Measurements from ENCODE around the gene ARHGEF2.

Gene ARHGEF2

DNA sequence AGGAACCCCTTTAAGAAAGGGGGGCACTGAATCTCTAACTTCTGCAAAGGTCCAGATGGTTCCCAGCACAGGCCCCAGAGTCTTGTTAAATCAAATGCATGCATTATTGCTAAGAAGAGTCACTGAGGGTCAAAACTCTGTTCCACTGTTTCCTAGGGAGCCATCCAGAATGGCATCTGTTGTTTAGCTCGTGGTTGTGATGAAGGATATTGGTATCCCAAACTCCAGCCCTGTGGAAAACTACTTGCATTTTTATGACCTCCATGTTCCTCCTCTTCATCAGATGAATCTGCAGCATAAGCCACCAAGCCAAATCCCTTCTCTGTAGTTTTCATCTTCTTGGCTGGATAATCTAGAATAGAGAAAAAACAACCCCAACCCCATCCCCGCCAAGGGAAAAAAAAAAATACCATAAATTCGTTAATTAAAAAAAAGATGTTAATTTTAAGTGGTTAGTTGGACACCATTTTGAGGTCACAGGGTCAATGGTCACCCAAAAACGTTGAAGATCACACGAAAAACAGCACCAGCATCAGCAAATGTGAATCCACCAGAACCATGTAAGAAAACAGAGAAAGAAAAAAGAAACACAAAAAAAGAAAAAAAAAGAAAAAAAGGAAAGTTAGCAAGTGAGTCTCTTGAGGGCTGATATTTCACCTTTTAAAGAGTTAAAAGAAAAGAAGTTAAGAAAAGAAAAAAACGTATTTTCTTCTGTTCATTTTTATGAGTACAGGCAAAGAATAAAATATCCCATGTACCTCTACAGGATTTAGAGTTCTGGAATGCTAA is 64.2 kb downstream of the ARHGEF2 start:
- in situ Hi-C loops (cut with HindIII; ENCODE audit: low sequenced_read_pairs), result no loop called here

DNA sequence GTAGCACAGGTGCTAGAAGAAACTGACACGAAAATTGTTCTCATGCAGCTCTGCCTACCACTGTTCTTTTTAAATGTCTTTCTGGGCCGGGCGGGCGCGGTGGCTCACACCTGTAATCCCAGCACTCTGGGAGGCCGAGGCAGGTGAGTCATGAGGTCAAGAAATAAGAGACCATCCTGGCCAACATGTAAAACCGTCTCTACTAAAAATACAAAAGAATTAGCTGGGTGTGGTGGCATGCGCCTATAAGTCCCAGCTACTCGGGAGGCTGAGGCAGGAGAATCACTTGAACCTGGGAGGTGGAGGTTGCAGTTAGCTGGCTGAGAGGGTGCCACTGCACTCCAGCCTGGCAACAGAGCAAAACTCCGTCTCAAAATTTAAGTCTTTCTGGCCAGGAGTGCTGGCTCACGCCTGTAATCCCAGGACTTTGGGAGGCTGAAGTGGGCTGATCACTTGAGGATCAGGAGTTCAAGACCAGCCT is 66.3 kb downstream of the ARHGEF2 start:
- in situ Hi-C loops (cut with HindIII; ENCODE audit: low sequenced_read_pairs), result no loop called here

DNA sequence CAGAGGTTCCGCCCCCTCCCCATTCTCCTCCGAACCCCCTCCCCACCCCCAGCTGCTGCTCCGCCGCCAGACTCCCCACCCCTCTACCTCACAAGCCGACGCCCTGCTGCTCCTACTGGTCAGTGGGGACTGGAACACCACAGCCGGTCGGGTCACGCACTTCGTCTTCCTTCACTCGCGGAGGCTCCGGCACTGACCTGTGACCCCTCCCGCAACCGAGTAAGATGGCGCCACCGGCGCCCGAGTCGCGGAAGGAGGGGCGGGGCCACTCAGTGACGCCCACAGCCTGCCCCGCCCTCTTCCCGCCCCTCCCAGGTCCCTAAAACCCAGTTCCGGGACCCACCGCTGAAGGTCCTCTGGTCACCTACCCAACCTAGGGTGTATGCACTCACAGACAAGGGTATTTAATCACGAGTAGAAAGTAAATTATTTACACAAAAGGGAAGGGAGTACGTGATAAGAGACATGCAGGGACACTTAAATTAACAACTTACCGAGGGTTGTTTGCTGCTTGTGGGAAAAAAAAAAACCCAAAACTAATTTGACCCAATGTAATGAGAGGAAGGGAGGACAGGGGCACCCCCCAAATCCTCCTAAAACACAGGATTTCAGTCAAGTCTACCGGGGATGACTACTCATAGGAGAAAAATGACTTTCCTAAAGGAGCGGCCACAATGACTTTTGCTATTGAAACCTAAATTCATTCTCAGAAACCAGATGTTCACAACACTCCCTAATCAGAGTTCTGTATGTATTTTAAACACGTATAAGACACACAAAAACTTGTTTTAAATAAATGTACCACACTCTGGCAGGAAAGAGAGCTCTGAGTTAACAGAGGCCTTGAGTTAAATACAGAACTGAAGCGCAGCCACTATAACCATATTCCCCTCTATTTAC is 66.9 kb downstream of the ARHGEF2 start, which contains the start of gene RIT1:
RIT1 (minus strand) TSS at position 194 of the 900 bp plus-strand sequence. CDS start 588 bp downstream, outside the sequence.
- in situ Hi-C loops (cut with HindIII; ENCODE audit: low sequenced_read_pairs), result no loop called here

DNA sequence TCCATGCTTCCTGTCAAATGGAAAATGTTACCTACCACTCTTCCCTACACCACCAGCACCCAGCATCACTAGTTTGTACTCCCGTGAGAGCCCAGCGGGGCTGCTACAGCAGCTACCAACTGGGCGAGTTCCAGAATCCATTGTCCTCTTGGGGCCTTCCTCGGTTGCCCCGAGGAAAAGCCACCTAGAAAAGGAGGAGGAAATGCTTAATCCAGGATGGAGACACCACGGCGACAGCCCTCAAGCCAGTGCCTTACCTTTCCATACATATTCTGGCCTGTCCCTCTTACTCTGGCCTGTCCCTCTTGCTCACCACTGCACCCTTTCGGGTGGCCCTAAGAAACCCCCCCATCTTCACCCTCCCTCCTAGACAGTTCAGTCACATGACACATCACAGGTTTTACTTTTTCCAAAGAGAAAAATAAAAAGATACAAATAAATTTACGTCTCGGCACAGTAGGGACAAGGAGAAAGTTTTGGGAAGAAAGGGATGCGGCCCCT is 67.7 kb downstream of the ARHGEF2 start:
- in situ Hi-C loops (cut with HindIII; ENCODE audit: low sequenced_read_pairs), result no loop called here

DNA sequence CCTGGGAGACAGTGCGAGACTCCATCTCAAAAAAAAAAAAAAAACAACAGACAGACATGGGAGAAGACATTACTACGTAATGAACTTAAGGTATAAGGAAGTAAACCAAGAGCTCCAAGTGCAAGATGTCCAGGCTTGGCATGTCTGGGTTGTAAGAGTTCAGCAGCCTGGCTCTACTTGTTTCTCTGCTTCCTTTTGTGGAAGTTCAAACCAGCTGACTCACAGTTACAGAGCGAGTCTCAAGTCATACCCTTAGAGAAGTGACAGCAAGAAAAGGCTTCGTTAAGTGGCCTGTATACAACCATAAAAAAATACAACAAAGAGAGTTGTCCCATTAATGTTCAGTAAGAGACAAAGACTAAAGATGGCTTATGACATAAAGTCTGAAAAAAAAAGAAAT is 68.5 kb downstream of the ARHGEF2 start:
- in situ Hi-C loops (cut with HindIII; ENCODE audit: low sequenced_read_pairs), result no loop called here

DNA sequence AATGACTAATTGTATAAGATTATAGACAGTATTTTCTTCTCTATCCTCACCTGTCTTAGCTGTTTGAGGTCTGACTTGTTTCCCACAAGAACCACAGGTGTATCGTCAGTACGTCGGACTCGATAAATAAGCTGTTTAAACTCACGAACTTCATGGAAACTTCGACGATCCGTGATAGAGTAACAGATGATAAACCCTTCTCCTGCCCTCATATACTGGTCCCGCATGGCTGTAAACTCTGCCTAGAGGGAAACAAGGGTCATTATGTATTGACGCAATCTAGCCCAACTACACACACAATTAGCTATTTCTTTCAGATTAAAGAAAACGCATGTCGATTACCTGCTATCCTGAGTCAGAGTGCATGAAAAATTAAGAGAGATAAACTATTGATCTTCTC is 74.1 kb downstream of the ARHGEF2 start:
- in situ Hi-C loops (cut with HindIII; ENCODE audit: low sequenced_read_pairs), result no loop called here

DNA sequence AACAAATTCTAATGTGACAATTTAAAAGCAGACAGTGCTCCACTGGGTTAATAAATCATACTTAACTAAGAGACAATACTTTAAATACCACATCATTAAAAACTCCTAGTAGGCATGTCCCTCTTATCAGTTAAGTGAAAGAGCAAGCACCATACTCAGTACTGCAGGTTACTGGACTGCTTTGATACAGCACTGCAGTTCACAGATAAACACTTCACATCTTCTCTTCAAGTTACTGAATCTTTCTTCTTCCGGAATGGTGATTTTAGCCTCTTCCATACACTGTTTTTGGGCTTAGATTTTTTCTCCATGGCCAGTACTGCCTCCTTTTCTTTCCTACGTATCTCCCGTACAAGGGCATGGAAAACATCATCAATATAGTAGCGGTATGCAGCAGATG is 78.2 kb downstream of the ARHGEF2 start:
- in situ Hi-C loops (cut with HindIII; ENCODE audit: low sequenced_read_pairs), result no loop called here

DNA sequence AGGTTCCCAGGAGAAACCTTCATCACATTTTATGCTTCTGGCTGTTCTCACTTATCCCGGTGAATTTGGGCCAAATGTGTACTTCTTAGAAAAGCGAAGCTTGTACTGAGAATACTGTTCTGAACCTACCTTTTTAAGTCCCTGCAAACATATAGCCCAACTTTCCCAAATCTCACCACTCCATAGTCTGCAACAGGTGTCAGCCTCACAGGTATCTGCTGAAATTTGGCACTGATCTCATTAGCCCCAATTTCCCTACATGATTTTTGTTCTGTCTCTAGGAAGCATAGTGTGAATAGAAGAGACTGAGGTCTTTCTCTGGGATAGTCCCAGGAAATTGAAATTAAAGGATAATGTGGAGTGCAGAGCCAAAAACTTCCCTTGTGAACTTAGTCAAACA is 78.7 kb downstream of the ARHGEF2 start:
- in situ Hi-C loops (cut with HindIII; ENCODE audit: low sequenced_read_pairs), result no loop called here

DNA sequence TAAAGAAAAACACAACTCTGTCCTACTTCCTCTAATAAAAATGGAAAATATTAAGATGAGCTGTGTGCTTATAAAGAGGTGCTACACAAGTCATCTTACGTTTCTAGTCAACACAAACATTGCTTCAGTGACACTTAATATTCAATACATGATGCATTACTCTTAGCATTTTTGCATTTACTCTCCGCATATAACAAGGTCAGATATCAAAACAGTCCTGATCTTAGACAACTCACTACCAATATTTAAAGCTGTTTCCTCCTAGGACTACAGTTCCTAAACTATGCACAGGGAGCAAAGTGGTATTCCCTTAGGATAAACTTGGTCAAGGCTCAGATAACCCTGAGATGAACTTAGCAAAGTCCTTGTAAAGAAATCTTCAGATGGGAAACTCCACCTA is 79.5 kb downstream of the ARHGEF2 start:
- in situ Hi-C loops (cut with HindIII; ENCODE audit: low sequenced_read_pairs), result no loop called here

DNA sequence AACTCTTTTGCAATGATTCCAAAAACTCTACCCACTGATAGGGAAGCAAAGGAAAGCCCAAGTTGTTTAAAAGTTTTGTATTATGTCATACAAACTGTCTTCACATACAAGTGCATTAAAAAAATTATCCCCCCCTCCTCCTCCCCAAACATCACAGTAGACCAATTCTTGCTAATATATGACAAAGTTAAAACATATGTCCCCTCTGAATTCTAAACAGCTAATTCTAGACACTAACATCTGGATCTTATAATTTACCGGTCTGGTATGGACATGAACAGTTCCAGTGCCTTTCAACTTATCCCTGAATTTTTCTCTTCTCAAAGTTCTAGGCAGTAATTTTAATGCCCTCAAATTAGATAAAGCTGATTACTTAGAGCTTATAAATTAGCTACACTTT is 80.6 kb downstream of the ARHGEF2 start:
- in situ Hi-C loops (cut with HindIII; ENCODE audit: low sequenced_read_pairs), result no loop called here

All from DLD1 (cell line).